Keratinocyte (primary cell): ENCODE data around the gene LARGE1.

ENCODE experiments used
- CTCF ChIP-seq, 3 experiments: IDR thresholded peaks in 1 of 3; conservative IDR thresholded peaks in 1 of 3; optimal IDR thresholded peaks in 1 of 3; 2 replicates in 2 of 3; 3 replicates in 1 of 3; pipeline versions ENCODE3 to v1.5.1; 2011; ENCODE audit warnings: low read length in 3 of 3, mild to moderate bottlenecking in 3 of 3, moderate library complexity in 2 of 3, control low read depth in 1 of 3, inconsistent platforms in 1 of 3; ENCODE audit not compliant: insufficient read depth in 2 of 3; ENCODE audit errors: extremely low read depth in 1 of 3
- EZH2 ChIP-seq: IDR thresholded peaks from one replicate; pipeline ENCODE4 v1.6.1; 2012; ENCODE audit warnings: inconsistent platforms, mild to moderate bottlenecking, low read length, moderate library complexity

GRCh38 chr22:33474587-33474986 lies 445.7 kb downstream of the LARGE1 start:
- no peak for TF ChIP-seq CTCF (optimal IDR thresholded peaks at IDR 0.05 in 1 of 3, IDR thresholded peaks at IDR 0.05 in 1 of 3, conservative IDR thresholded peaks at IDR 0.05 in 1 of 3; ENCODE audit: extremely low read depth in 1 of 3, insufficient read depth in 2 of 3, low read length in 3 of 3)
- no peak for TF ChIP-seq EZH2
